ENCODE results near the gene NCEH1.

- no peak for TF ChIP-seq CTCF (IDR thresholded peaks at IDR 0.05; ENCODE audit: low read depth, low read length, poor library complexity, severe bottlenecking)
- no peak for TF ChIP-seq EZH2phosphoT487 (IDR thresholded peaks at IDR 0.05; ENCODE audit: borderline replicate concordance, low read length)
Observed at GRCh38 chr3:172591125-172591605, 119.7 kb downstream of the NCEH1 start.

Data from DOHH2 (cell line).